HepG2 (cell line): ENCODE data around the gene TAAR1. TPM values are rescaled to one million over a fixed set of nuclear protein-coding genes. Genes with fewer than 3 reads are reported as not detected.
A peak's percentile ranks its signal among the peaks of the same experiment; 100 is the strongest.

ENCODE experiments used
- ATAC-seq: fragments of 200-7000 bp; cut with Tn5 transposase; 3 replicates; pipeline ENCODE4 v1.9.1; 2020; ENCODE audit warnings: mild to moderate bottlenecking, moderate library complexity
- BruUV-seq: library from RNA; stranded (reverse); fragments of 400-500 nt; replicated peaks from 2 replicates; lab custom pipeline; 2021; lab: Mats Ljungman, UMichigan
- CTCF ChIA-PET: fragments of 300-600 bp; formaldehyde crosslinking; extraction: SDS; loops from one replicate; lab custom pipeline; 2021; ENCODE audit warnings: low total read pairs, inconsistent platforms, low intra/inter-chr PET ratio; lab: Yijun Ruan, JAX
- POLR2A ChIA-PET: fragments of 350-600 bp; sonication (Branson Sonifier 250); formaldehyde crosslinking; loops from one replicate; lab custom pipeline; 2020; ENCODE audit warnings: antibody characterized with exemption, inconsistent platforms; lab: Yijun Ruan, JAX
- DNase-seq: peaks from one replicate; pipeline ENCODE4 v3.0.0-alpha.2; 2015; ENCODE audit warnings: low spot score
- FAIRE-seq: peaks from 3 replicates; lab custom pipeline; 2011; peaks lifted over from hg19 to GRCh38; lab: Jason Lieb, UNC
- H2AFZ ChIP-seq: one replicate; pipeline ENCODE4 v1.6.1; 2011; ENCODE audit warnings: low read length, inconsistent platforms
- H3K27ac ChIP-seq: fragments of 300-600 bp; 3 replicates; pipeline ENCODE4 v1.8.0; 2011; ENCODE audit warnings: mixed run types, mild to moderate bottlenecking, mixed read lengths, low read length, inconsistent platforms; ENCODE audit not compliant: insufficient read depth; ENCODE audit errors: extremely low read length
- H3K27me3 ChIP-seq, 2 experiments: fragments of 200-600 bp in 1 of 2; 2 replicates in 1 of 2; 3 replicates in 1 of 2; pipeline versions ENCODE4 v1.6.0 to v1.8.0; 2011; ENCODE audit warnings: low read length in 2 of 2, mild to moderate bottlenecking in 2 of 2, moderate library complexity in 2 of 2, inconsistent platforms in 1 of 2; ENCODE audit not compliant: insufficient read depth in 2 of 2, control insufficient read depth in 1 of 2
- H3K36me3 ChIP-seq, 2 experiments: fragments of 200-600 bp in 1 of 2; replicated peaks in 1 of 2; 2 replicates in 1 of 2; 3 replicates in 1 of 2; pipeline versions ENCODE4 v1.5.1 to v1.8.0; 2011; ENCODE audit warnings: low read length in 2 of 2, inconsistent platforms in 1 of 2; ENCODE audit not compliant: insufficient read depth in 2 of 2, control insufficient read depth in 1 of 2
- H3K4me1 ChIP-seq: 2 replicates; pipeline ENCODE4 v1.5.1; 2012; ENCODE audit warnings: low read length, inconsistent platforms; ENCODE audit not compliant: insufficient read depth
- H3K4me2 ChIP-seq: 2 replicates; pipeline ENCODE4 v1.6.0; 2011; ENCODE audit warnings: low read depth, low read length, inconsistent platforms
- H3K4me3 ChIP-seq, 3 experiments: fragments of 200-600 bp in 1 of 3; sonication (generic), shearing (Covaris generic) in 1 of 3; replicated peaks in 1 of 3; 2 replicates each; pipeline ENCODE4 v1.5.1; 2011 to 2016; ENCODE audit warnings: low read length in 3 of 3, inconsistent platforms in 2 of 3, low read depth in 2 of 3, mild to moderate bottlenecking in 2 of 3, control low read depth in 1 of 3, mixed read lengths in 1 of 3; ENCODE audit not compliant: insufficient read depth in 1 of 3
- H3K79me2 ChIP-seq: one replicate; pipeline ENCODE4 v1.6.1; 2011; ENCODE audit warnings: low read length, inconsistent platforms; ENCODE audit not compliant: insufficient read depth
- H3K9ac ChIP-seq: 2 replicates; pipeline ENCODE4 v1.6.0; 2011; ENCODE audit warnings: mild to moderate bottlenecking, low read depth, low read length, inconsistent platforms; ENCODE audit not compliant: insufficient read depth
- H3K9me3 ChIP-seq: 2 replicates; pipeline ENCODE4 v1.5.1; 2012; ENCODE audit warnings: mild to moderate bottlenecking, low read length
- H4K20me1 ChIP-seq: 2 replicates; pipeline ENCODE4 v1.6.0; 2011; ENCODE audit warnings: inconsistent platforms, mild to moderate bottlenecking, low read length, moderate library complexity; ENCODE audit not compliant: insufficient read depth
- NFRKB ChIP-seq: fragments of 450-650 bp; IDR thresholded peaks from 2 replicates; pipeline ENCODE4 v1.6.1; 2017
- NR2C2 ChIP-seq: sonication (generic); formaldehyde crosslinking; IDR thresholded peaks from 2 replicates; pipeline ENCODE4 v1.4.0; 2020; ENCODE audit warnings: missing genetic modification reagents, mild to moderate bottlenecking, moderate library complexity, borderline replicate concordance
- POLR2G ChIP-seq: fragments of 200-400 bp; formaldehyde crosslinking; IDR thresholded peaks from 2 replicates; pipeline ENCODE4 v1.6.1; 2018; ENCODE audit warnings: mild to moderate bottlenecking, low read depth, low read length, moderate library complexity
- ZFP90 ChIP-seq: sonication (generic); formaldehyde crosslinking; IDR thresholded peaks from 2 replicates; pipeline ENCODE4 v1.8.0; 2022; ENCODE audit warnings: missing genetic modification reagents, mild to moderate bottlenecking, inconsistent platforms, borderline replicate concordance
- ZNF225 ChIP-seq: sonication (generic); formaldehyde crosslinking; IDR thresholded peaks from 2 replicates; pipeline ENCODE4 v1.4.0; 2020; ENCODE audit warnings: mild to moderate bottlenecking, missing genetic modification reagents
- WGBS: methylation state at CpG from one replicate; pipeline ENCODE4 v1.1.6; 2017; ENCODE audit warnings: low lambda C conversion rate; 5-methylcytosine and 5-hydroxymethylcytosine counted together
- in situ Hi-C: cut with HindIII; loops from 2 replicates; pipeline ENCODE4 v1.10.0; 2017; ENCODE audit warnings: low pct_unique_long_range_greater_than_20kb; ENCODE audit not compliant: extremely low pct_ligation_motif_present
- intact Hi-C: fragments of 100-400 bp; cut with micrococcal nuclease; formaldehyde crosslinking; loops from one replicate; pipeline ENCODE4 v1.10.0; 2022; ENCODE audit not compliant: unreplicated experiment
- polyA plus RNA-seq, 8 experiments: library from polyadenylated mRNA; depleted of rRNA in 3 of 8; stranded (reverse) in 7 of 8; unstranded in 1 of 8; fragments of >200 nt; fragmentation: Illumina TruSeq in 4 of 8; extraction: Trizol in 4 of 8; gene quantifications; 2 replicates each; pipeline versions ENCODE4 v1.2.1 to v1.2.3, GENCODE V29; 2011 to 2016; ENCODE audit warnings: low read depth in 4 of 8, missing spikeins in 1 of 8, mixed read lengths in 1 of 8; ENCODE audit not compliant: insufficient read depth in 1 of 8
- total RNA-seq, 5 experiments: library from RNA; depleted of rRNA; stranded (reverse); fragments of >200 nt; fragmentation: Illumina TruSeq; extraction: Trizol; gene quantifications; 2 replicates each; pipeline ENCODE4 v1.2.3, GENCODE V29; 2016; ENCODE audit warnings: low read depth in 1 of 5

TAAR1 gene
- total and polyA plus RNA-seq, 2 of the 13 experiments (the other 11 are each of a cell fraction or from before 2014, with no cell fraction given) = not detected

GRCh38 chr6:132616677-132617076 is 42.3 kb downstream of the TAAR1 start:
- POLR2A ChIA-PET = no interaction called here
- H4K20me1 ChIP-seq = no peaks in the 10 kb centered on the region
- H3K4me3 ChIP-seq = no peak overlapping the region
- no peaks in the 10 kb centered on the region for H3K36me3 ChIP-seq
- no peak for ATAC-seq
- H3K9me3 ChIP-seq = no peaks in the 10 kb centered on the region
- in situ Hi-C loops = no loop called here
- H2AFZ ChIP-seq = no peak overlapping the region
- H3K27ac ChIP-seq = no peak overlapping the region
- H3K27me3 ChIP-seq = no peaks in the 10 kb centered on the region
- no peak for DNase-seq
- no peaks in the 10 kb centered on the region for H3K79me2 ChIP-seq
- intact Hi-C loops = no loop called here
- no peak for FAIRE-seq
- no peak for TF ChIP-seq POLR2G
- TF ChIP-seq, all 625 proteins: peak for 0
- Histone ChIP-seq H3K4me2 (no peak overlapping the region), H3K4me1 (peaks cover 10% of the 10 kb centered on the region; the same call in 1 of the 2 replicates), H3K9ac (no peak overlapping the region)
- CTCF ChIA-PET = no interaction called here
- 0% methylated on average over 1 of the region's 1 CpG for WGBS
- BruUV-seq = no TSS peak

- Histone ChIP-seq H3K36me3 (no peaks in the 10 kb centered on the region), H3K4me2 (peak overlapping the region; percentile 32), H3K4me3 (no peak overlapping the region; a peak in 1 of 6 replicates), H3K4me1 (peaks cover 10% of the 10 kb centered on the region; the same call in 1 of the 2 replicates), H2AFZ (no peak overlapping the region)
- no peak for FAIRE-seq
- no TSS peak for BruUV-seq
- POLR2A ChIA-PET = no interaction called here
- 39% methylated on average over 6 of the region's 7 CpGs for WGBS
- TF ChIP-seq NFRKB (no peak), ZFP90 (CRISPR knock-in tag) (no peak), ZNF225 (CRISPR knock-in tag) (no peak), NR2C2 (CRISPR knock-in tag) (no peak)
- TF ChIP-seq, all 625 proteins: peak for 0
- Histone ChIP-seq H3K27me3 (no peaks in the 10 kb centered on the region), H3K79me2 (no peaks in the 10 kb centered on the region), H3K27ac (no peak overlapping the region), H3K9me3 (no peaks in the 10 kb centered on the region), H3K9ac (no peak overlapping the region), H4K20me1 (no peaks in the 10 kb centered on the region)
- intact Hi-C loops (no loop called here), in situ Hi-C loops (no loop called here)
- ATAC-seq = no peak
- CTCF ChIA-PET = no interaction called here
- no peak for DNase-seq
These were observed 44.4 kb downstream of the TAAR1 start for GRCh38 chr6:132614554-132614953.
